ENCODE data around the gene PTGES3L.
"Not testable (repeated sequence)": the region's sequence is repeated elsewhere in the genome, so short reads cannot be mapped to it uniquely, and the experiment has no call there.

PTGES3L gene

DNA sequence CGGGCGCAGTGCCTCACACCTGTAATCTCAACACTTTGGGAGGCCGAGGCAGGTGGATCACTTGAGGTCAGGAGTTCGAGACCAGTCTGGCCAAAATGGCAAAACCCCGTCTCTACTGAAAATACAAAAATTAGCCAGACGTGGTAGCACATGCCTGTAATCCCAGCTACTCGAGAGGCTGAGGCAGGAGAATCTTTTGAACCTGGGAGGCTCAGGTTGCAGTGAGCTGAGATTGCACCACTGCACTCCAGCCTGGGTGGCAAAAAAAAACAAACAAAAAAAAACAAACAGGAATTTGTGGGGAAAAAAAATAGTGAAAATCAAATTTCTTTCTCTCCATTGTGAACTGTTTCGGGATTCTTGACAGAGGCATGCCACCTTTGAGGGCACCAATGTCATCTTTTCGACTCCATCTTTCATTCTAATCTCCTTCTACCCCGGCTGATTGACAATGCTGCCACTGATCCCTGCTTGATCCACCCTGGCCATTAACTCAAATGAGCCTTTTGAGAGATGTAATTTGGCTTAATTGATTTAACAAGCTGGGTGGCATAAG lies 60.3 kb downstream of the PTGES3L start:
- DNase-seq (ENCODE audit: low read depth), result not testable (repeated sequence)

DNA sequence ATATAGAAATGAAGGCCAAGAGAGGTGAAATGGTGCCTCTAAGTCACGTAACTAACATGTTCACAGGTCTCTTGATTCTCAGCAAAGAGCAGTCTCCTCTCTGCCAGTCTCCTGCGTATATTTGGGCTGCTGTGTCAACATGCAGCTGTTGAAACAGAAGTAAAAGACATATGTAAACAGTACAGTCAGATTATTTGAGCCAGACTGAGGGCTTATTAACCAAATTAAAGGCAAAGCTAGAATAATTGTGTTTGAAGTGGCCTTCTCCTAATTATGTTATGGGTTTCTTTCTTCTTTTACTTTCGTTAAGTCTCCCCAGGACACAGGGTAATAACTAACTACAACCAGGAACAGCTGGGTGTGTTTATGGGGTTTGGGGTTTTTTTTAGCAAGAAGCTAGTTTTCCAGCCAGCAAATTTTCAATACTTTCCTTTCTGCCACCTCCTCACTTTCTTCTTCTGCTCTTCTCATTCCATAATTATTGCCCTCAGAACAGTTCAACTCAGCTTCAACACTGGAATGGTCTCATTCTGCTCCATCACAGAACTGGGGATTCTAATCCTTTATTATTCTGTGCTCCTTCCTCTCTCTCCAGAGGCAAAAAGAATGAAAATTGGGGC lies 60.9 kb downstream of the PTGES3L start:
- no peak for DNase-seq (ENCODE audit: low read depth)

Measured in iris pigment epithelial cell (primary cell).